NCI-H146 treated with DMSO at 0.1 percent for 48 hours (cell line): ENCODE results near the gene PGBD5.
A peak's percentile ranks its signal among the peaks of the same experiment; 100 is the strongest.
"Not testable (repeated sequence)": the region's sequence is repeated elsewhere in the genome, so short reads cannot be mapped to it uniquely, and the experiment has no call there.

Source experiments
- DNase-seq: peaks from one replicate; lab custom pipeline; 2025; ENCODE audit not compliant: unreplicated experiment; lab: John Stamatoyannopoulos, UW

The PGBD5 gene

GRCh38 chr1:230426246-230427093 is at the start of gene PGBD5:
Gene PGBD5 (minus strand): TSS chr1:230426332. CDS start chr1:230425928, 404 bp downstream.
- DNase-seq = peak; percentile 59

GRCh38 chr1:230474924-230475323 is 48.8 kb upstream of the PGBD5 start:
- not testable (repeated sequence) for DNase-seq

- DNase-seq = not testable (repeated sequence)
Observed at GRCh38 chr1:230470750-230471149, 44.6 kb upstream of the PGBD5 start.

- DNase-seq = no peak
Observed at GRCh38 chr1:230469271-230469670, 43.1 kb upstream of the PGBD5 start.

- DNase-seq = no peak
Observed at GRCh38 chr1:230465691-230466090, 39.6 kb upstream of the PGBD5 start.

GRCh38 chr1:230464671-230465070 is 38.5 kb upstream of the PGBD5 start:
- no peak for DNase-seq

GRCh38 chr1:230463760-230464159 is 37.6 kb upstream of the PGBD5 start:
- DNase-seq = no peak

- DNase-seq = no peak
Observed at GRCh38 chr1:230463326-230463725, 37.2 kb upstream of the PGBD5 start.

- no peak for DNase-seq
Observed at GRCh38 chr1:230459465-230459864, 33.3 kb upstream of the PGBD5 start.

- DNase-seq = no peak
Observed at GRCh38 chr1:230458509-230458908, 32.4 kb upstream of the PGBD5 start.

- no peak for DNase-seq
Observed at GRCh38 chr1:230456478-230456877, 30.3 kb upstream of the PGBD5 start.

- DNase-seq = no peak
Observed at GRCh38 chr1:230455291-230455690, 29.2 kb upstream of the PGBD5 start.

- no peak for DNase-seq
Observed at GRCh38 chr1:230453377-230453776, 27.2 kb upstream of the PGBD5 start.

- DNase-seq = no peak
Observed at GRCh38 chr1:230441183-230442029, 15.3 kb upstream of the PGBD5 start.

GRCh38 chr1:230435108-230435507 is 9.0 kb upstream of the PGBD5 start:
- DNase-seq = no peak

GRCh38 chr1:230431527-230431926 is 5.4 kb upstream of the PGBD5 start:
- no peak for DNase-seq

GRCh38 chr1:230430499-230430898 is 4.4 kb upstream of the PGBD5 start:
- no peak for DNase-seq

- DNase-seq = no peak
Observed at GRCh38 chr1:230429067-230429735, 3.1 kb upstream of the PGBD5 start.

- peak; percentile 35 for DNase-seq
Observed at GRCh38 chr1:230427981-230428380, 1.8 kb upstream of the PGBD5 start.

GRCh38 chr1:230427094-230427876 is 1.2 kb upstream of the PGBD5 start:
- DNase-seq = peak; percentile 39
